HG02884 (cell line): ENCODE measurements around the gene TMEM171.

Experiments
- ATAC-seq: cut with Tn5 transposase; IDR thresholded peaks from one replicate; pipeline ENCODE4 v1.9.1; 2021; ENCODE audit warnings: mild to moderate bottlenecking, moderate library complexity; ENCODE audit not compliant: unreplicated experiment

Gene TMEM171

GRCh38 chr5:73119451-73120157 is 771 bp upstream of the TMEM171 start:
- no peak for ATAC-seq

- ATAC-seq, result no peak
Observed at GRCh38 chr5:73121119-73121463, 716 bp downstream of the TMEM171 start.

- ATAC-seq, result no peak
Observed at GRCh38 chr5:73122875-73123810, 2.8 kb downstream of the TMEM171 start.

GRCh38 chr5:73125289-73125688 is 4.9 kb downstream of the TMEM171 start:
- ATAC-seq, result no peak

- ATAC-seq, result no peak
Observed at GRCh38 chr5:73126381-73126780, 6.0 kb downstream of the TMEM171 start.

- no peak for ATAC-seq
Observed at GRCh38 chr5:73126957-73127356, 6.6 kb downstream of the TMEM171 start.

GRCh38 chr5:73129143-73129542 is 8.8 kb downstream of the TMEM171 start:
- ATAC-seq, result no peak

GRCh38 chr5:73130811-73131210 is 10.4 kb downstream of the TMEM171 start:
- no peak for ATAC-seq

- ATAC-seq, result no peak
Observed at GRCh38 chr5:73131711-73132425, 11.5 kb downstream of the TMEM171 start.

- ATAC-seq, result no peak
Observed at GRCh38 chr5:73132759-73133158, 12.4 kb downstream of the TMEM171 start.

GRCh38 chr5:73135021-73135420 is 14.6 kb downstream of the TMEM171 start:
- ATAC-seq, result no peak

- no peak for ATAC-seq
Observed at GRCh38 chr5:73135429-73136054, 15.2 kb downstream of the TMEM171 start.

- ATAC-seq, result no peak
Observed at GRCh38 chr5:73136055-73136562, 15.7 kb downstream of the TMEM171 start.

- no peak for ATAC-seq
Observed at GRCh38 chr5:73137563-73138530, 17.5 kb downstream of the TMEM171 start.

- no peak for ATAC-seq
Observed at GRCh38 chr5:73139485-73139884, 19.1 kb downstream of the TMEM171 start.

GRCh38 chr5:73140801-73141200 is 20.4 kb downstream of the TMEM171 start:
- no peak for ATAC-seq

GRCh38 chr5:73142035-73142434 is 21.7 kb downstream of the TMEM171 start:
- ATAC-seq, result no peak

- no peak for ATAC-seq
Observed at GRCh38 chr5:73143716-73144115, 23.3 kb downstream of the TMEM171 start.

- no peak for ATAC-seq
Observed at GRCh38 chr5:73149540-73149939, 29.2 kb downstream of the TMEM171 start.

- ATAC-seq, result no peak
Observed at GRCh38 chr5:73150876-73151275, 30.5 kb downstream of the TMEM171 start.
